Heart right ventricle (tissue), 16 donors: Measurements from ENCODE around the gene LLGL2. TPM values are rescaled to one million over a fixed set of nuclear protein-coding genes. Genes with fewer than 3 reads are reported as not detected.

ENCODE experiments used
- ATAC-seq, 8 donors: fragments of 200-7000 bp; cut with Tn5 transposase; one replicate each; pipeline ENCODE4 v1.9.1; 2020; ENCODE audit warnings: mild to moderate bottlenecking in 8 of 8, moderate library complexity in 8 of 8, moderate number of reproducible peaks in 1 of 8
- DNase-seq, 2 donors: peaks; one replicate each; pipeline ENCODE4 v3.0.0-alpha.2; 2020
- H3K27ac ChIP-seq, 10 donors: fragments of 200-600 bp; sonication (generic) in 2 of 10; one replicate each; pipeline versions ENCODE4 v1.5.0 to v1.8.0; 2020 to 2022; ENCODE audit warnings: mild to moderate bottlenecking in 3 of 10
- H3K27me3 ChIP-seq, 7 donors: fragments of 200-600 bp; one replicate each; pipeline ENCODE4 v1.8.0; 2021 to 2022; ENCODE audit warnings: mild to moderate bottlenecking in 2 of 7
- H3K36me3 ChIP-seq, 9 donors: fragments of 200-600 bp; sonication (generic) in 1 of 9; one replicate each; pipeline versions ENCODE4 v1.5.0 to v1.8.0; 2020 to 2022; ENCODE audit warnings: mild to moderate bottlenecking in 2 of 9
- H3K4me1 ChIP-seq, 9 donors: fragments of 200-600 bp; sonication (generic) in 1 of 9; one replicate each; pipeline versions ENCODE4 v1.5.0 to v1.8.0; 2020 to 2022; ENCODE audit warnings: mild to moderate bottlenecking in 4 of 9
- H3K4me3 ChIP-seq, 10 donors: fragments of 200-600 bp; sonication (generic) in 2 of 10; one replicate each; pipeline versions ENCODE4 v1.5.0 to v1.8.0; 2020 to 2022; ENCODE audit warnings: mild to moderate bottlenecking in 7 of 10, moderate library complexity in 2 of 10
- H3K9me3 ChIP-seq, 11 donors: fragments of 200-600 bp in 10 of 11; sonication (generic) in 2 of 11; one replicate each; pipeline versions ENCODE4 v1.5.0 to v1.8.0; 2013 to 2022; ENCODE audit warnings: mild to moderate bottlenecking in 2 of 11, control low read depth in 1 of 11, moderate library complexity in 1 of 11
- WGBS, 2 donors: extraction: QIAGEN DNeasy Blood & Tissue Kit; methylation state at CpG; one replicate each; pipeline ENCODE4 v1.1.7; 2013; ENCODE audit warnings: inconsistent platforms in 1 of 2; 5-methylcytosine and 5-hydroxymethylcytosine counted together
- intact Hi-C, 10 donors: fragments of 100-400 bp; cut with DNase I; formaldehyde crosslinking; loops; one replicate each; pipeline versions ENCODE4 v1.11.1 to v1.14.2; 2022
- polyA plus RNA-seq, 2 donors: library from polyadenylated mRNA; stranded (reverse); fragments of 200-250 nt; gene quantifications; one replicate each; pipeline ENCODE4 v1.2.3, GENCODE V29; 2013
- total RNA-seq, 10 donors: library from RNA; stranded (reverse); fragmentation: NEBNext Ultra II Directional in 3 of 10; extraction: Animal tissue kit (Norgen Biotek cat#: 25700) in 3 of 10; gene quantifications; one replicate each; pipeline versions ENCODE4 v1.2.1 to v1.2.4, GENCODE V29; 2021 to 2023
- TF ChIP-seq, protein P1 (sequence below), 9 donors: fragments of 200-600 bp; sonication (generic) in 2 of 9; IDR thresholded peaks; one replicate each; pipeline versions ENCODE4 v1.5.0 to v1.8.0; 2021 to 2022; ENCODE audit warnings: antibody characterized with exemption in 9 of 9, mild to moderate bottlenecking in 5 of 9, moderate library complexity in 1 of 9
- donor health status: Arrhythmogenic right ventricular cardiomyopathy.
- donor health status: ischemic (EF 13 %, LVEDD 7.1; RV severe dilation, severe dysfunction).
- donor health status: healthy with polysubstance abuse.
- donor health status: DM: no; HTN: yes; CAD: no.
- donor health status: DM: no; HTN: no; CAD: no.
- donor health status: ischemic (EF 25% LVEDD 6.9; RV normal size, moderate dysfunction).
- donor health status: ischemic (EF 25% LVEDD 5.7; RV mildly dilated, moderate dysfunction).
- donor health status: healthy.
- donor health status: DM: yes; HTN: yes; CAD: no.
- donor health status: Ischemic cardiomyopathy.
- donor health status: ischemic (EF 35%, LVEDD 5.7; RV mildly dilated, moderate dysfunction).
- donor health status: nonischemic (EF 11% LVEDD 7.7; RV severe dilation, severe dysfunction).
- donor health status: DM: yes; HTN: yes; CAD: no.
- donor health status: PGD.
- donor health status: ischemic (EF 29% LVEDD 5.4; RV normal size, mild dysfunction).
- donor health status: nonischemic (EF 23%, LVEDD 6.1; RV moderate dilation, normal function).

The LLGL2 gene
- total and polyA plus RNA-seq, 12 donors: 1.1 to 14.8 (median 3.3) TPM

DNA sequence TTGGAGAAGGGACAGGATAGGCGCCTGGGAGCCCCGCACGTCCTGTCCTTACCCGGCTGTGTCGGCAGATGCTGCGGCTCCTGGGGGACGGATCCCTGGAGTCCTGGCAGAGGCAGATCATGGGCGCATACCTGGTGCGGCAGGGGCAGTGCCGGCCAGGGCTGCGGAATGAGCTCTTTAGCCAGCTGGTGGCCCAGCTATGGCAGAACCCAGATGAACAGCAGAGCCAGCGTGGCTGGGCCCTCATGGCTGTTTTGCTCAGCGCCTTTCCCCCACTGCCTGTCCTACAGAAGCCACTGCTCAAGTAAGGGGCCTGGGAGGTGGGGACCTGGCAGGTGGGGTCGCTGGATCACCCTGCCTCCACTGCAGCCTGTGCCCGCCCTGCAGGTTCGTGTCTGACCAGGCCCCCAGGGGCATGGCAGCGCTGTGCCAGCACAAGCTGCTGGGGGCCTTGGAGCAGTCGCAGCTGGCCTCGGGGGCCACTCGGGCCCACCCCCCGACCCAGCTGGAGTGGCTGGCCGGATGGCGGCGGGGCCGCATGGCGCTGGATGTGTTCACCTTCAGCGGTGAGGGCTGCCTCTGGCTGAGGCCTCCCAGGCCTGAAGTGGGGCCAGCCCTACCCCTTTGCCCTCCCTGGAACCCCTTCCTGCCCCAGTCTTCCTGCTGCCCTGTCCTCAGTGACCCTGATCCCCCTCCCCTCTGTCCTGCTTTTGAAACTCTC, 87.6 kb downstream of the LLGL2 start:
- TF ChIP-seq, protein P1, sequence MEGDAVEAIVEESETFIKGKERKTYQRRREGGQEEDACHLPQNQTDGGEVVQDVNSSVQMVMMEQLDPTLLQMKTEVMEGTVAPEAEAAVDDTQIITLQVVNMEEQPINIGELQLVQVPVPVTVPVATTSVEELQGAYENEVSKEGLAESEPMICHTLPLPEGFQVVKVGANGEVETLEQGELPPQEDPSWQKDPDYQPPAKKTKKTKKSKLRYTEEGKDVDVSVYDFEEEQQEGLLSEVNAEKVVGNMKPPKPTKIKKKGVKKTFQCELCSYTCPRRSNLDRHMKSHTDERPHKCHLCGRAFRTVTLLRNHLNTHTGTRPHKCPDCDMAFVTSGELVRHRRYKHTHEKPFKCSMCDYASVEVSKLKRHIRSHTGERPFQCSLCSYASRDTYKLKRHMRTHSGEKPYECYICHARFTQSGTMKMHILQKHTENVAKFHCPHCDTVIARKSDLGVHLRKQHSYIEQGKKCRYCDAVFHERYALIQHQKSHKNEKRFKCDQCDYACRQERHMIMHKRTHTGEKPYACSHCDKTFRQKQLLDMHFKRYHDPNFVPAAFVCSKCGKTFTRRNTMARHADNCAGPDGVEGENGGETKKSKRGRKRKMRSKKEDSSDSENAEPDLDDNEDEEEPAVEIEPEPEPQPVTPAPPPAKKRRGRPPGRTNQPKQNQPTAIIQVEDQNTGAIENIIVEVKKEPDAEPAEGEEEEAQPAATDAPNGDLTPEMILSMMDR (IDR thresholded peaks at IDR 0.05): no peak
- peaks cover 0 to 90% (median 30%) of the 10 kb centered on the region in 9 donors for H3K36me3 ChIP-seq
- no peak for DNase-seq

DNA sequence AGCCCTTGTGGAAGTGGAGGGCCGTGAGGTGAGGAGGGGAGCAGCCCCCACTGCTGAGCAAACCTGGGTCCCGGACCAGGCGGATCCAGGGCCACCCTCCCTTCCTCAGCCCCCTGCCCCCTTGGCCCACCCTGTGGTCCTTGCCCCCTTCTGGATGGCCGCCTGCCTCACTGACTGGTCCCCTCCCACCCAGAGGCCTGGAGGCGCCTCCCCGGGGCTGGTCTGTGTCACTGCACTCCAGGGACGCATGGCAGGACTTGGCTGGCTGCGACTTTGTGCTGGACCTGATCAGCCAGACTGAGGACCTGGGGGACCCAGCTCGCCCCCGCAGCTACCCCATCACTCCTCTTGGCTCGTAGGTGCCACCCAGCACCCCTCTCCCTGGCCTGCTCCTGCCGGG, 88.5 kb downstream of the LLGL2 start:
- intact Hi-C loops: no loop called here
- no peaks in the 10 kb centered on the region for H3K9me3 ChIP-seq
- 91 to 94% methylated on average over 12 of the region's 12 CpGs for WGBS, 2 donors
- no peak overlapping the region for H3K27ac ChIP-seq
- no peak overlapping the region for H3K4me3 ChIP-seq
- no peaks in the 10 kb centered on the region for H3K4me1 ChIP-seq
- H3K27me3 ChIP-seq: no peaks in the 10 kb centered on the region
- H3K36me3 ChIP-seq: peaks cover 0 to 92% (median 40%) of the 10 kb centered on the region in 9 donors
- DNase-seq: no peak
- ATAC-seq: no peak
- TF ChIP-seq, protein P1 (IDR thresholded peaks at IDR 0.05): no peak

More for the DNA sequence above, 87.6 kb downstream of the LLGL2 start:
- Histone ChIP-seq H3K9me3 (no peaks in the 10 kb centered on the region), H3K27me3 (no peaks in the 10 kb centered on the region), H3K4me1 (no peaks in the 10 kb centered on the region), H3K4me3 (no peak overlapping the region), H3K27ac (no peak overlapping the region)
- ATAC-seq: peak in 1 of 8 donors; percentile 14
- 91 to 92% methylated on average over 25 to 27 of the region's 27 CpGs for WGBS, 2 donors
- intact Hi-C loops: no loop called here

DNA sequence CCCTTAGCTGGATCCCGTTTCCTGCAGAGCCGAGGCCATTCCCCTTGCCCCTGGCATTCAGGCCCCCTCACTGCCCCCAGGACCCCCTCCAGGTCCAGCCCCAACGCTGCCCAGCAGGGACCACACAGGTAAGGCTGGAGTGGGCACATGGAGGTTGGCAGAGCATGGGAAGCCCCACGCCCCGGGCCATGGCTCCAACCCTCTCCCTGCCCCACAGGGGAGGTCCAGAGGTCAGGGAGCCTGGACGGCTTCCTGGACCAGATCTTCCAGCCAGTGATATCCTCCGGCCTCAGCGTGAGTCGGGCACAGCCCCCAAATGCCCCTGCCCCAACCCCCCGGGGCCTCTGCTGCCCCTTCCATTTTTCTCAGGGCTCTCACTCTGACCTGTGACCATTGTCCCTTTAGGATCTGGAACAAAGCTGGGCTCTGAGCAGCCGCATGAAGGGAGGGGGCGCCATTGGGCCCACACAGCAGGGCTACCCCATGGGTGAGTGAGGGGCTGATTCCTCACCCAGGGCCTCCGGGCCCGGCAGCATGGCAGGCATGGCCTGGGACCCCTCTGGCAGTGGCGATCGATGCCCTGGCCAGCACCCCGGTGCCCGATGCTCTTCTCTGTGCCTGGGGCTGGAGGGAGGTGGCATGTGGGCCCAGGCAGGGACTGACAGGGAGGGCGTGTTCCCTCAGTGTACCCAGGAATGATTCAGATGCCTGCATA, 89.2 kb downstream of the LLGL2 start:
- no peak overlapping the region for H3K27ac ChIP-seq
- no peaks in the 10 kb centered on the region for H3K27me3 ChIP-seq
- H3K4me3 ChIP-seq: no peak overlapping the region
- DNase-seq (no peak), ATAC-seq (no peak)
- intact Hi-C loops: no loop called here
- 91 to 94% methylated on average over 18 to 19 of the region's 19 CpGs for WGBS, 2 donors
- H3K36me3 ChIP-seq: peaks cover 0 to 99% (median 47%) of the 10 kb centered on the region in 9 donors
- H3K4me1 ChIP-seq: no peaks in the 10 kb centered on the region
- H3K9me3 ChIP-seq: no peaks in the 10 kb centered on the region
- TF ChIP-seq, protein P1 (IDR thresholded peaks at IDR 0.05): no peak

DNA sequence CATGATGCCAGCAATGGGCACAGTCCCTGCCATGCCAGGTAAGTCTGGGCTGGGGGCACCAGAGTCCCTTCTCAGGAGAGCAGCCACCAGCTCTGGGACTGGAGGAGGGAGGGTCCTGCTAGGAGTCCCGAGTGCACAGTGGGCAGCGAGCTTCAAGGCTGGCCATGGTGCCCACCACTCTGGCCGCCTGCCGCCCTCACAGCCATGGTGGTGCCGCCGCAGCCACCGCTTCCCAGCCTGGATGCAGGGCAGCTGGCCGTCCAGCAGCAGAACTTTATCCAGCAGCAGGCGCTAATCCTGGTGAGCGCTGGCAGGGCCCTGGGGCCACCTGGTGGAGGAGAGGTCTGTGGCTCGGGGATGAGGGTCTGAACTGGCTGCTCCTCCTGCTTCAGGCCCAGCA, 89.8 kb downstream of the LLGL2 start:
- no peaks in the 10 kb centered on the region for H3K27me3 ChIP-seq
- H3K27ac ChIP-seq: no peak overlapping the region
- no peaks in the 10 kb centered on the region for H3K4me1 ChIP-seq
- peaks cover 0 to 99% (median 47%) of the 10 kb centered on the region in 9 donors for H3K36me3 ChIP-seq
- TF ChIP-seq, protein P1 (IDR thresholded peaks at IDR 0.05): no peak
- no peak overlapping the region for H3K4me3 ChIP-seq
- no peaks in the 10 kb centered on the region for H3K9me3 ChIP-seq
- intact Hi-C loops: no loop called here
- WGBS, 2 donors: 94 to 97% methylated on average over 11 of the region's 11 CpGs
- ATAC-seq (no peak), DNase-seq (no peak)
